LNCaP clone FGC (cell line): ENCODE results near the gene TAC3.
A peak's percentile ranks its signal among the peaks of the same experiment; 100 is the strongest.
"Not testable (repeated sequence)": the region's sequence is repeated elsewhere in the genome, so short reads cannot be mapped to it uniquely, and the experiment has no call there.

ENCODE experiments used
- DNase-seq: peaks from one replicate; pipeline ENCODE4 v3.0.0-alpha.2; 2011; ENCODE audit warnings: low read depth
- H3K4me3 ChIP-seq: 2 replicates; pipeline ENCODE4 v1.5.1; 2011; ENCODE audit warnings: mild to moderate bottlenecking, low read depth, low read length, control low read depth
- CTCF ChIP-seq: IDR thresholded peaks from 2 replicates; pipeline ENCODE4 v1.5.1; 2012; ENCODE audit warnings: mild to moderate bottlenecking; ENCODE audit not compliant: control insufficient read depth, insufficient read depth; ENCODE audit errors: extremely low read depth

Gene TAC3

GRCh38 chr12:56989861-56990610 lies 26.3 kb downstream of the TAC3 start:
- H3K4me3 ChIP-seq, result no peak overlapping the region
- no peak for TF ChIP-seq CTCF

GRCh38 chr12:56988207-56988739 lies 28.1 kb downstream of the TAC3 start:
- H3K4me3 ChIP-seq, result no peak overlapping the region
- DNase-seq, result no peak
- TF ChIP-seq CTCF, result no peak

More at GRCh38 chr12:56989861-56990610, 26.3 kb downstream of the TAC3 start:
- DNase-seq, result no peak

GRCh38 chr12:56987551-56988053 lies 28.7 kb downstream of the TAC3 start:
- TF ChIP-seq CTCF, result peak; percentile 90
- DNase-seq, result peak; percentile 43
- H3K4me3 ChIP-seq, result no peak overlapping the region

GRCh38 chr12:56987011-56987410 lies 29.3 kb downstream of the TAC3 start:
- no peak for TF ChIP-seq CTCF
- no peak for DNase-seq
- H3K4me3 ChIP-seq, result no peak overlapping the region

- DNase-seq, result peak; percentile 46
- not testable (repeated sequence) for H3K4me3 ChIP-seq
Measured at GRCh38 chr12:56985714-56986113, 30.6 kb downstream of the TAC3 start.

GRCh38 chr12:56983386-56983785 lies 32.9 kb downstream of the TAC3 start:
- no peak for DNase-seq
- H3K4me3 ChIP-seq, result no peak overlapping the region
- TF ChIP-seq CTCF, result no peak

- not testable (repeated sequence) for DNase-seq
Measured at GRCh38 chr12:56982578-56983236, 33.6 kb downstream of the TAC3 start.

GRCh38 chr12:56980941-56981530 lies 35.3 kb downstream of the TAC3 start:
- TF ChIP-seq CTCF, result no peak
- no peak for DNase-seq

More at GRCh38 chr12:56982578-56983236, 33.6 kb downstream of the TAC3 start:
- not testable (repeated sequence) for H3K4me3 ChIP-seq

More at GRCh38 chr12:56980941-56981530, 35.3 kb downstream of the TAC3 start:
- H3K4me3 ChIP-seq, result no peak overlapping the region
